Measurements from ENCODE around the gene CSRP1. TPM values are rescaled to one million over a fixed set of nuclear protein-coding genes. Genes with fewer than 3 reads are reported as not detected.

Gene CSRP1
- total and polyA plus RNA-seq, 2 experiments from 2014 or later, result 5.8 to 29.9 TPM

GRCh38 chr1:201501144-201501543 is 5.8 kb downstream of the CSRP1 start:
- H3K36me3 ChIP-seq (ENCODE audit: insufficient read depth), result no peaks in the 10 kb centered on the region
- Mint-ChIP-seq H3K27ac (peak overlapping the region; percentile 64), H3K36me3 (ENCODE audit: low read depth) (no peaks in the 10 kb centered on the region), H3K4me1 (peaks cover 50% of the 10 kb centered on the region), H3K27me3 (ENCODE audit: insufficient read depth, low read depth, poor library complexity) (peaks cover 16% of the 10 kb centered on the region), H3K4me3 (no peak overlapping the region), H3K9me3 (no peaks in the 10 kb centered on the region)
- H4K20me1 ChIP-seq (replicated peaks; ENCODE audit: insufficient read depth), result no peaks in the 10 kb centered on the region
- H3K9me2 ChIP-seq (ENCODE audit: insufficient read depth), result no peaks in the 10 kb centered on the region
- H3K27me3 ChIP-seq (ENCODE audit: insufficient read depth), result peaks cover 8% of the 10 kb centered on the region
- TF ChIP-seq EZH2 (IDR thresholded peaks at IDR 0.05; ENCODE audit: low read depth, unreplicated experiment) (no peak), CTCF (conservative IDR thresholded peaks at IDR 0.05; ENCODE audit: low read depth in 2 of 2) (no peak), ZNF331 (CRISPR knock-in tag; IDR thresholded peaks at IDR 0.05; ENCODE audit: low read depth) (no peak), ZNF114 (CRISPR knock-in tag; IDR thresholded peaks at IDR 0.05) (no peak), NANOG (IDR thresholded peaks at IDR 0.05; ENCODE audit: borderline replicate concordance) (no peak), EZH2phosphoT487 (IDR thresholded peaks at IDR 0.05; ENCODE audit: unreplicated experiment) (no peak), ETS1 (IDR thresholded peaks at IDR 0.05) (no peak), REST (IDR thresholded peaks at IDR 0.05; ENCODE audit: unreplicated experiment) (no peak), ZNF462 (CRISPR knock-in tag; IDR thresholded peaks at IDR 0.05) (no peak), STAT1 (IDR thresholded peaks at IDR 0.05; ENCODE audit: unreplicated experiment) (no peak), POLR2AphosphoS5 (IDR thresholded peaks at IDR 0.05; ENCODE audit: low read depth) (no peak), JUNB (IDR thresholded peaks at IDR 0.05; ENCODE audit: unreplicated experiment) (no peak), CREB1 (CRISPR knock-in tag; IDR thresholded peaks at IDR 0.05; ENCODE audit: low read depth) (no peak)
- no peak overlapping the region for H2AFZ ChIP-seq
- no peak overlapping the region for H3K4me3 ChIP-seq
- DNase-seq (ENCODE audit: low spot score) (no peak), ATAC-seq (no peak)
- peaks cover 3% of the 10 kb centered on the region; the same call in 1 of the 2 replicates for H3K79me2 ChIP-seq (replicated peaks; ENCODE audit: insufficient read depth)
- H3K4me1 ChIP-seq (ENCODE audit: insufficient read depth), result peaks cover 35% of the 10 kb centered on the region
- no peak overlapping the region for H3K4me2 ChIP-seq
- H3K27ac ChIP-seq (ENCODE audit: low read depth), result no peak overlapping the region
- H3F3A ChIP-seq (replicated peaks; ENCODE audit: low read depth), result peaks cover 13% of the 10 kb centered on the region; the same call in 1 of the 2 replicates
